ENCODE data around the gene IKZF2.

DNA sequence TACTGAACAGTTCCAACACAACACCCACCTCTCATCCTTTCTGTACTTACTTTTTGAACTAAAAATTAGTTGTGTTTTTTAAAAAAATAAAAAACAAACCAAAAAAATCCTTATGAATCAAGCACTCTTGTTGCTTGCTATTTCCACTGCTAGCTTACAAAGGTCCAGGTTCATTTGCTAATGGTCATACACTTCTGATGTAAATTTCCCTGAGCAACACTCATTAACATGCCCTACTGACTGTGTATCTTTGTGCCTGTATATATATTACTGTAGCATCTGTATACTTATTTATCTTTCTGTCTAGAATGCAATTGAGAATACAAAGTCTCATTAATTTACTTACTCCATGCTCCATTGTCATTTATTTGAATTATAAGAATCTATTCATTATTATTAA, 30.3 kb upstream of the IKZF2 start:
- TF ChIP-seq, protein P1, sequence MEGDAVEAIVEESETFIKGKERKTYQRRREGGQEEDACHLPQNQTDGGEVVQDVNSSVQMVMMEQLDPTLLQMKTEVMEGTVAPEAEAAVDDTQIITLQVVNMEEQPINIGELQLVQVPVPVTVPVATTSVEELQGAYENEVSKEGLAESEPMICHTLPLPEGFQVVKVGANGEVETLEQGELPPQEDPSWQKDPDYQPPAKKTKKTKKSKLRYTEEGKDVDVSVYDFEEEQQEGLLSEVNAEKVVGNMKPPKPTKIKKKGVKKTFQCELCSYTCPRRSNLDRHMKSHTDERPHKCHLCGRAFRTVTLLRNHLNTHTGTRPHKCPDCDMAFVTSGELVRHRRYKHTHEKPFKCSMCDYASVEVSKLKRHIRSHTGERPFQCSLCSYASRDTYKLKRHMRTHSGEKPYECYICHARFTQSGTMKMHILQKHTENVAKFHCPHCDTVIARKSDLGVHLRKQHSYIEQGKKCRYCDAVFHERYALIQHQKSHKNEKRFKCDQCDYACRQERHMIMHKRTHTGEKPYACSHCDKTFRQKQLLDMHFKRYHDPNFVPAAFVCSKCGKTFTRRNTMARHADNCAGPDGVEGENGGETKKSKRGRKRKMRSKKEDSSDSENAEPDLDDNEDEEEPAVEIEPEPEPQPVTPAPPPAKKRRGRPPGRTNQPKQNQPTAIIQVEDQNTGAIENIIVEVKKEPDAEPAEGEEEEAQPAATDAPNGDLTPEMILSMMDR (IDR thresholded peaks at IDR 0.05; ENCODE audit: low read depth, low read length): no peak
- TF ChIP-seq POLR2A (IDR thresholded peaks at IDR 0.05; ENCODE audit: extremely low read depth, insufficient read length): no peak
